Hematopoietic multipotent progenitor cell treated with erythropoietin and hydrocortisone succinate and interleukin-3 and kit ligand, for 4 days (in vitro differentiated cells): ENCODE measurements around the gene UBR7.

Source experiments
- DNase-seq: peaks from one replicate; pipeline ENCODE4 v3.0.0-alpha.2; 2015

Gene UBR7

GRCh38 chr14:93263416-93263815 lies 56.4 kb downstream of the UBR7 start:
- DNase-seq = no peak

DNA sequence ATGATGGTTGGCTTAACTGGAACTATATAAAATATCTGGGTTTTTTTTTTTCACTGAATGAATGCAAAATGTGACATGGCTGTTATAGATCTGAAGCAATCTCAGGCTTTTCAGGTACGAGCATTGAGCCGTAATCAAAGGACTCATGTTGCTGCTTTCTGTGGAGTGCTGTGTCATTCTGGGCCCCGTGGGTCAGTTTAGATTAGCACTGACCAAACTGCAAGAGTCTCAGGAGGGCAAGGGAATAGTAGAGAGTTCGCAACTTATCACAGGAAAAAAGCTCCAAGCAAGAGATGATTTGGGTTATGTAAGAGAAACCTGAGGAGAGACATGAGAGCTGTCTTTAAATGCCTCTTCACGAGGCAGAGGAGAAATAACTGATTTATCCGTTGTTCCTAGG lies 59.1 kb downstream of the UBR7 start:
- no peak for DNase-seq

- no peak for DNase-seq
Observed at GRCh38 chr14:93267149-93267711, 60.2 kb downstream of the UBR7 start.

DNA sequence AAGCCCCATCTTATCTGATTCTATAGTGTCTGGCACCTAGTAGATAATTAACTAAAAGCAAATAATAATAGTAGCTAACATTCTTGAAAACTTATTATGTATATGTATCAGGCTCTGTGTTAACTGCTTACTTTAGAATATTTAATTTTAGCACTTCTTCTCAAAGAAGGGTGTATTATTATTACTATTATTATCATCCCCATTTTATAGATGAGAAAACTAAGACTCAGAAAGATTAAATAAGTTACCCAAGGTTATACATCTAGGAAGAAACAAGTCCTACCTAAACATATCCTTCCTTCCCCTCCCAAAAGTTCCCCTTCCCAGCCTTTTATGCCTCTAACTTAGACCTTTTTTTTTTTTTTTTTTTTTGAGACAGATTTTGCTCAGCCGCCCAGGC lies 61.4 kb downstream of the UBR7 start:
- no peak for DNase-seq

GRCh38 chr14:93269341-93270068 lies 62.4 kb downstream of the UBR7 start:
- DNase-seq = peak; percentile 22

DNA sequence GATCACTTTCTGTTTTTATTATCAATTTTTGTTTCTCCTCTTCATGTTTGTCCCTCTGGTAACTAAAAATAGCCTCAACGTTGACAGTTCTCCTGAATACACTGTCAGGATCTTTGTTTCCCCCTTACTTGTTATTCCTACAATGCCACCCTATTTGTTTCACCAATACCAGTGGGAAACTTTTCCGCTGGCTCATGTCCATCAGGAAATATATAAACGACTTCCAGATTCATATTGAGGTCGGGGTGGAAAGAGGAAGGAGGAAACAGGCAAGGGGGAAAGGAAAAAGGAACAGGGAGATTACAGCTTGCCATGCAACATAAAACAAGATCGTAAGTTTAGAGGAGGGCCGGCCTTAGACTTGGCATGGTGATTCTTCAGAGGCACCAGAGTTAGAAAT lies 64.1 kb downstream of the UBR7 start:
- DNase-seq = no peak

GRCh38 chr14:93274055-93274806 lies 67.2 kb downstream of the UBR7 start:
- DNase-seq = no peak

- DNase-seq = no peak
Observed at GRCh38 chr14:93276031-93276716, 69.1 kb downstream of the UBR7 start.
